Measurements from ENCODE around the gene MAGEA6. TPM values are rescaled to one million over a fixed set of nuclear protein-coding genes. Genes with fewer than 3 reads are reported as not detected.
"Not testable (repeated sequence)": the region's sequence is repeated elsewhere in the genome, so short reads cannot be mapped to it uniquely, and the experiment has no call there.

MAGEA6 gene
- total RNA-seq, 1 donor from 2014 or later: not detected

- intact Hi-C loops (cut with DNase I): no loop called here
- TF ChIP-seq CTCF (IDR thresholded peaks at IDR 0.05): no peak
- Histone ChIP-seq H3K36me3 (no peaks in the 10 kb centered on the region), H3K27me3 (no peaks in the 10 kb centered on the region), H3K4me1 (no peaks in the 10 kb centered on the region), H3K9me3 (no peaks in the 10 kb centered on the region), H3K27ac (no peak overlapping the region), H3K4me3 (no peak overlapping the region)
- DNase-seq (ENCODE audit: low spot score in 2 of 2): no peak
Measured at GRCh38 chrX:152810403-152810802, 40.9 kb upstream of the MAGEA6 start.

- no peaks in the 10 kb centered on the region for H3K36me3 ChIP-seq
- intact Hi-C loops (cut with DNase I): no loop called here
- no peak overlapping the region for H3K4me3 ChIP-seq
- TF ChIP-seq CTCF (IDR thresholded peaks at IDR 0.05): no peak
- H3K9me3 ChIP-seq: no peaks in the 10 kb centered on the region
- H3K27ac ChIP-seq: no peak overlapping the region
- no peak for DNase-seq (ENCODE audit: low spot score in 2 of 2)
- H3K27me3 ChIP-seq: no peaks in the 10 kb centered on the region
- no peaks in the 10 kb centered on the region for H3K4me1 ChIP-seq
Measured at GRCh38 chrX:152806035-152806434, 36.5 kb upstream of the MAGEA6 start.

DNA sequence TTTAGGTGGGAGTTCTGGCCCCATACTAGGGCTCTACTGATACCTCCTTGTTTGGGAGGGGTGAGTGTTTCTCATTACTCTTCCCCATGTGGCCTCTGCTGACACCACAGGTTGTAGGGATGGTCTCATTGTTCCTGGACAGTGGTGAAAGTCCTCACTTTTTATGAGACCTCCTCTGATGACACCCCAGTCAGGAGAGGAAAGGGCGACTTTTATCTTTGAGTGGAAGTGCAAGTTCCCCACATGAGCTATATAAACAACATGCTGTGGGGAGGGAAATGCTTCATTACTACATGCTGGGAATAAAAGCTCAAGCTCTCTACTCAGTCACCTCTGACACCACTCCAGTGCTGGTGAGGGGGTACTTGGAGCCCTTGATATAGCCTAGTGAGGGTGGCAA, 29.5 kb upstream of the MAGEA6 start:
- no peaks in the 10 kb centered on the region for H3K27me3 ChIP-seq
- H3K4me3 ChIP-seq: no peak overlapping the region
- intact Hi-C loops (cut with DNase I): no loop called here
- TF ChIP-seq CTCF (IDR thresholded peaks at IDR 0.05): no peak
- DNase-seq (ENCODE audit: low spot score in 2 of 2): no peak
- no peaks in the 10 kb centered on the region for H3K9me3 ChIP-seq
- H3K4me1 ChIP-seq: no peaks in the 10 kb centered on the region
- H3K36me3 ChIP-seq: no peaks in the 10 kb centered on the region
- H3K27ac ChIP-seq: no peak overlapping the region

DNA sequence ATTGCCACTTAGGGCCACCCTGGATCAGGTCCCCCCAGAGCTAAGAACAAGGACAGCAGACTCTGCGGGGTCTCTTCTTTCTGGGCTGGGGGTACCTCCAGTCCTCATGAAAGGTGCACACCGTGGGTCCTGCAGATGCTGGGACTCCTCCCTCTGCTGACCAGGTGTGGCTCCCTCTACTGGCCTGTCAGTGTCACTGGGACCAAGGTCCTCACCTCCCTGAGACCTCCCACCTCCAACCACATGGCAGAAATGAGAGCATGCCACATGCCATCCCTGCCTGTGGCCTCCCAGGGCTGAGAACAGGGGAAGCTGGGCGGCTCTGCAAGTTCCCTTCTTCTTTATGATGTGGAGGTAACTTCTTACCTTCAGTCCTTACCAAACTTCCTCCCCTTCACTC, 17.6 kb upstream of the MAGEA6 start:
- H3K4me3 ChIP-seq; H3K36me3 ChIP-seq; intact Hi-C loops (cut with DNase I); H3K27ac ChIP-seq; H3K27me3 ChIP-seq; DNase-seq (ENCODE audit: low spot score in 2 of 2); H3K9me3 ChIP-seq; H3K4me1 ChIP-seq: not testable (repeated sequence)

- intact Hi-C loops (cut with DNase I); H3K27ac ChIP-seq: not testable (repeated sequence)
- peak in 1 of 2 donors; percentile 18 for DNase-seq (ENCODE audit: low spot score in 2 of 2)
Measured at GRCh38 chrX:152766562-152766961, 2.9 kb downstream of the MAGEA6 start.

GRCh38 chrX:152761582-152761981, 7.9 kb downstream of the MAGEA6 start:
- intact Hi-C loops (cut with DNase I); H3K36me3 ChIP-seq; H3K27ac ChIP-seq; H3K9me3 ChIP-seq; H3K27me3 ChIP-seq; H3K4me3 ChIP-seq; DNase-seq (ENCODE audit: low spot score in 2 of 2); H3K4me1 ChIP-seq: not testable (repeated sequence)

More at GRCh38 chrX:152766562-152766961, 2.9 kb downstream of the MAGEA6 start:
- H3K27me3 ChIP-seq, H3K36me3 ChIP-seq, H3K4me1 ChIP-seq, H3K4me3 ChIP-seq, H3K9me3 ChIP-seq: not testable (repeated sequence)

GRCh38 chrX:152759544-152759943, 9.9 kb downstream of the MAGEA6 start:
- H3K4me1 ChIP-seq; H3K4me3 ChIP-seq; H3K9me3 ChIP-seq; H3K27me3 ChIP-seq; DNase-seq (ENCODE audit: low spot score in 2 of 2); H3K27ac ChIP-seq; intact Hi-C loops (cut with DNase I); H3K36me3 ChIP-seq: not testable (repeated sequence)

GRCh38 chrX:152758918-152759317, 10.6 kb downstream of the MAGEA6 start, which contains the start of gene CSAG3:
Gene CSAG3, plus strand, starts transcription at chrX:152759218.
- intact Hi-C loops (cut with DNase I); H3K4me1 ChIP-seq; H3K36me3 ChIP-seq; H3K4me3 ChIP-seq; H3K27ac ChIP-seq; H3K27me3 ChIP-seq; H3K9me3 ChIP-seq; DNase-seq (ENCODE audit: low spot score in 2 of 2): not testable (repeated sequence)

DNA sequence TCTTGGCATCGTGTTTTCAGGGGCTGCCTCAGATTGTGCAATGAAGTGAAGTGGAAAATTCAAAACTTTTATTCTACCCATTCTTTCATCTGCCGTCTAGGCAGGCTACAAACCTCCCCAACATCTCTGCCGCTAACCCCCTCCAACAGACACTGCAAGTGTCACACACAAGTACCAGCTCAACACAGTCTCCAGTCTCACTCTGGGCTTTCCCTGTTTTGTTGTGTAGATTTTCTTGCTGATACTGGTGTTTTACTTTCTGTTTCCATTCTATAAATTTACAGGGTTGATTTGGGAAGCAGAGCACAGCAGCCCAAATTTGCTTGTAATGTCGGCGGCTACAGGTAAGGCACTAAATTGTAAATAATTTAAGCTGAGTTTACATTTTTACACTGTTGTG, 14.6 kb downstream of the MAGEA6 start:
- H3K27me3 ChIP-seq; intact Hi-C loops (cut with DNase I); DNase-seq (ENCODE audit: low spot score in 2 of 2): not testable (repeated sequence)

GRCh38 chrX:152753686-152754650, 15.5 kb downstream of the MAGEA6 start, which contains the start of gene MAGEA2:
Gene MAGEA2, minus strand, starts transcription at chrX:152753842. Its CDS starts 2,479 bp downstream, at chrX:152751363.
- H3K4me1 ChIP-seq; intact Hi-C loops (cut with DNase I); H3K4me3 ChIP-seq; H3K36me3 ChIP-seq; H3K9me3 ChIP-seq; H3K27ac ChIP-seq; H3K27me3 ChIP-seq; DNase-seq (ENCODE audit: low spot score in 2 of 2): not testable (repeated sequence)

More for the DNA sequence above, 14.6 kb downstream of the MAGEA6 start:
- H3K9me3 ChIP-seq, H3K36me3 ChIP-seq, H3K27ac ChIP-seq, H3K4me1 ChIP-seq, H3K4me3 ChIP-seq: not testable (repeated sequence)

Measured in ascending aorta (tissue), 2 donors.